Heart left ventricle (tissue), 13 donors: Measurements from ENCODE around the gene MINDY4.

Experiments
- CTCF ChIP-seq, 12 donors: fragments of 200-600 bp; sonication (generic) in 4 of 12; IDR thresholded peaks; one replicate each; pipeline versions ENCODE4 v1.5.0 to v1.8.0; 2018 to 2022; ENCODE audit warnings: antibody characterized with exemption in 12 of 12, mild to moderate bottlenecking in 5 of 12
- POLR2A ChIP-seq, 2 donors: fragments of 450-650 bp; IDR thresholded peaks; one replicate each; pipeline ENCODE4 v1.6.1; 2017; ENCODE audit warnings: antibody characterized with exemption in 2 of 2, mild to moderate bottlenecking in 2 of 2, moderate library complexity in 2 of 2
- donor health status: ischemic (EF 13 %, LVEDD 7.1; RV severe dilation, severe dysfunction).
- donor health status: DM: no; HTN: yes; CAD: no.
- donor health status: DM: no; HTN: no; CAD: no.
- donor health status: ischemic (EF 25% LVEDD 6.9; RV normal size, moderate dysfunction).
- donor health status: ischemic (EF 25% LVEDD 5.7; RV mildly dilated, moderate dysfunction).
- donor health status: ischemic (EF 35%, LVEDD 5.7; RV mildly dilated, moderate dysfunction).
- donor health status: nonischemic (EF 11% LVEDD 7.7; RV severe dilation, severe dysfunction).
- donor health status: DM: yes; HTN: yes; CAD: no.
- donor health status: PGD.
- donor health status: ischemic (EF 29% LVEDD 5.4; RV normal size, mild dysfunction).
- donor health status: nonischemic (EF 23%, LVEDD 6.1; RV moderate dilation, normal function).

- no peak for TF ChIP-seq CTCF (IDR thresholded peaks at IDR 0.05)
- no peak for TF ChIP-seq POLR2A (IDR thresholded peaks at IDR 0.05)
Observed at GRCh38 chr7:30855936-30856335, 84.7 kb downstream of the MINDY4 start.
